ENCODE results near the gene CCL7.

- TF ChIP-seq CREB5 (CRISPR knock-in tag; IDR thresholded peaks at IDR 0.05; ENCODE audit: low read depth) (no peak), ESRRG (CRISPR knock-in tag; IDR thresholded peaks at IDR 0.05) (no peak), ARNTL (CRISPR knock-in tag; IDR thresholded peaks at IDR 0.05; ENCODE audit: borderline replicate concordance, low read depth) (no peak), CSDC2 (CRISPR knock-in tag; IDR thresholded peaks at IDR 0.05) (no peak), BACH2 (CRISPR knock-in tag; IDR thresholded peaks at IDR 0.05; ENCODE audit: borderline replicate concordance) (no peak), PATZ1 (CRISPR knock-in tag; IDR thresholded peaks at IDR 0.05; ENCODE audit: borderline replicate concordance) (no peak), SNAI2 (CRISPR knock-in tag; IDR thresholded peaks at IDR 0.05) (no peak), PPARA (CRISPR knock-in tag; IDR thresholded peaks at IDR 0.05; ENCODE audit: borderline replicate concordance) (no peak), ZFP30 (CRISPR knock-in tag; IDR thresholded peaks at IDR 0.05) (no peak), ZNF565 (CRISPR knock-in tag; conservative IDR thresholded peaks at IDR 0.05; ENCODE audit: low read depth) (no peak), ZFP3 (CRISPR knock-in tag; IDR thresholded peaks at IDR 0.05) (no peak)
- TF ChIP-seq, protein P1, sequence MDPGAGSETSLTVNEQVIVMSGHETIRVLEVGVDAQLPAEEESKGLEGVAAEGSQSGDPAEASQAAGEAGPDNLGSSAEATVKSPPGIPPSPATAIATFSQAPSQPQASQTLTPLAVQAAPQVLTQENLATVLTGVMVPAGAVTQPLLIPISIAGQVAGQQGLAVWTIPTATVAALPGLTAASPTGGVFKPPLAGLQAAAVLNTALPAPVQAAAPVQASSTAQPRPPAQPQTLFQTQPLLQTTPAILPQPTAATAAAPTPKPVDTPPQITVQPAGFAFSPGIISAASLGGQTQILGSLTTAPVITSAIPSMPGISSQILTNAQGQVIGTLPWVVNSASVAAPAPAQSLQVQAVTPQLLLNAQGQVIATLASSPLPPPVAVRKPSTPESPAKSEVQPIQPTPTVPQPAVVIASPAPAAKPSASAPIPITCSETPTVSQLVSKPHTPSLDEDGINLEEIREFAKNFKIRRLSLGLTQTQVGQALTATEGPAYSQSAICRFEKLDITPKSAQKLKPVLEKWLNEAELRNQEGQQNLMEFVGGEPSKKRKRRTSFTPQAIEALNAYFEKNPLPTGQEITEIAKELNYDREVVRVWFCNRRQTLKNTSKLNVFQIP (CRISPR knock-in tag; IDR thresholded peaks at IDR 0.05; ENCODE audit: borderline replicate concordance, low read depth), result no peak
- TF ChIP-seq, protein P2, sequence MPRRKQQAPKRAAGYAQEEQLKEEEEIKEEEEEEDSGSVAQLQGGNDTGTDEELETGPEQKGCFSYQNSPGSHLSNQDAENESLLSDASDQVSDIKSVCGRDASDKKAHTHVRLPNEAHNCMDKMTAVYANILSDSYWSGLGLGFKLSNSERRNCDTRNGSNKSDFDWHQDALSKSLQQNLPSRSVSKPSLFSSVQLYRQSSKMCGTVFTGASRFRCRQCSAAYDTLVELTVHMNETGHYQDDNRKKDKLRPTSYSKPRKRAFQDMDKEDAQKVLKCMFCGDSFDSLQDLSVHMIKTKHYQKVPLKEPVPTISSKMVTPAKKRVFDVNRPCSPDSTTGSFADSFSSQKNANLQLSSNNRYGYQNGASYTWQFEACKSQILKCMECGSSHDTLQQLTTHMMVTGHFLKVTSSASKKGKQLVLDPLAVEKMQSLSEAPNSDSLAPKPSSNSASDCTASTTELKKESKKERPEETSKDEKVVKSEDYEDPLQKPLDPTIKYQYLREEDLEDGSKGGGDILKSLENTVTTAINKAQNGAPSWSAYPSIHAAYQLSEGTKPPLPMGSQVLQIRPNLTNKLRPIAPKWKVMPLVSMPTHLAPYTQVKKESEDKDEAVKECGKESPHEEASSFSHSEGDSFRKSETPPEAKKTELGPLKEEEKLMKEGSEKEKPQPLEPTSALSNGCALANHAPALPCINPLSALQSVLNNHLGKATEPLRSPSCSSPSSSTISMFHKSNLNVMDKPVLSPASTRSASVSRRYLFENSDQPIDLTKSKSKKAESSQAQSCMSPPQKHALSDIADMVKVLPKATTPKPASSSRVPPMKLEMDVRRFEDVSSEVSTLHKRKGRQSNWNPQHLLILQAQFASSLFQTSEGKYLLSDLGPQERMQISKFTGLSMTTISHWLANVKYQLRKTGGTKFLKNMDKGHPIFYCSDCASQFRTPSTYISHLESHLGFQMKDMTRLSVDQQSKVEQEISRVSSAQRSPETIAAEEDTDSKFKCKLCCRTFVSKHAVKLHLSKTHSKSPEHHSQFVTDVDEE (CRISPR knock-in tag; IDR thresholded peaks at IDR 0.05), result no peak
- TF ChIP-seq, protein P3, sequence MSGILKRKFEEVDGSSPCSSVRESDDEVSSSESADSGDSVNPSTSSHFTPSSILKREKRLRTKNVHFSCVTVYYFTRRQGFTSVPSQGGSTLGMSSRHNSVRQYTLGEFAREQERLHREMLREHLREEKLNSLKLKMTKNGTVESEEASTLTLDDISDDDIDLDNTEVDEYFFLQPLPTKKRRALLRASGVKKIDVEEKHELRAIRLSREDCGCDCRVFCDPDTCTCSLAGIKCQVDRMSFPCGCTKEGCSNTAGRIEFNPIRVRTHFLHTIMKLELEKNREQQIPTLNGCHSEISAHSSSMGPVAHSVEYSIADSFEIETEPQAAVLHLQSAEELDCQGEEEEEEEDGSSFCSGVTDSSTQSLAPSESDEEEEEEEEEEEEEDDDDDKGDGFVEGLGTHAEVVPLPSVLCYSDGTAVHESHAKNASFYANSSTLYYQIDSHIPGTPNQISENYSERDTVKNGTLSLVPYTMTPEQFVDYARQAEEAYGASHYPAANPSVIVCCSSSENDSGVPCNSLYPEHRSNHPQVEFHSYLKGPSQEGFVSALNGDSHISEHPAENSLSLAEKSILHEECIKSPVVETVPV (CRISPR knock-in tag; IDR thresholded peaks at IDR 0.05), result no peak
Observed at GRCh38 chr17:34307110-34307509, 37.1 kb downstream of the CCL7 start.

Measured in SK-N-SH treated with all-trans-retinoic acid at 6 μM for 48 hours (cell line).